ENCODE measurements around the gene NELFB. TPM values are rescaled to one million over a fixed set of nuclear protein-coding genes. Genes with fewer than 3 reads are reported as not detected.

NELFB gene
- total RNA-seq, 2 donors from 2014 or later: 37.2 to 40.6 TPM

DNA sequence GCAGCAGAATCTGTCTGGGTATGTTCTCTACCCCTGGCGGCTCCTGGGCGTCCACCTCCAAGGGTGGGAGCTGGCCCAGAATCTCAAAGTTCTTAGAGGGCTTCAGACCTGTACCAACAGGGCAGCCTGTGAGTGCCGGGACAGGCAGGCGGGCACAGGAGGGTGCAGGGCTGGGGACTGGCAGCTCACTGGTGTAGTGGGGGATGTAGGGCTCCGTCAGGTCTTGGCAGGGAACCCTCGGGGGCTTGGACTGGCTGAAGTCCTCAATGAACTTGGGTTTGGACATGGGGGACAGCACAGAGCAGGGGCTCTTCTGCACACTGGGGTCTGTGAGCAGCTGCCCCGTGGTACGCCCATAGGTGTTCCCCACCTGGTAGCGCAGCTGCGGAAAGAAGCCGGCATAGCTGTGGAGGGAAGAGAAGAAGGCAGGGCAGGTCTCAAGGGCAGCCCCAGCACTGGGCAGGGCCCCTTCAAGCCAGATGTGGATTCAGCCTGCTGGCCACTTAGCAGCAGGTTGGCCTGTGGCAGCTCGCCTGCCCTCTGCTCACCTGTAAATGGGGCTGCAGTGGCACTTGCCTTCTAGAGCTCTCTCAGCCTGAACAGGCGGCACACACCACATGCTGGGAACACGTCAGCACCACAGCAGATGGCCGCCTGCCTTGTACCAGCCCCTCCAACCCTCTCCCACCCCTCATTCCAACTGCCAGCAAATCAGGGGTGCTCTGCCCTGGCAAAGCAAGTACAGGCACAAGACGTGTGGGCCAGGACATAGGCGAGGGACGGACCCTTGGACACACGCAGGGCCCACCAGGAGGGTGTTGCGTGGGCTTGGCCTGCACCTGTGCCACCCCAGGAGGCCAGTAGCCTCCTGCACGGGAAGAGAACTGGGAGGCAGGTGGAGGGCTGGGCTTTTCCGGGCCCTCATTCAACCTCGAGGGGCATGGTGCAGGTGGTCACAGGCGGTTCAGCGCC is 9.4 kb upstream of the NELFB start:
- Histone ChIP-seq H3K4me1 (ENCODE audit: control insufficient read depth in 1 of 2, low read depth in 2 of 2) (peaks cover 6 to 20% of the 10 kb centered on the region in 2 donors), H3K4me3 (no peak overlapping the region), H3K36me3 (peaks cover 12% of the 10 kb centered on the region), H3K27ac (no peak overlapping the region), H3K27me3 (replicated peaks; ENCODE audit: insufficient read depth) (no peaks in the 10 kb centered on the region), H3K9me3 (no peaks in the 10 kb centered on the region)
- TF ChIP-seq, protein P1, sequence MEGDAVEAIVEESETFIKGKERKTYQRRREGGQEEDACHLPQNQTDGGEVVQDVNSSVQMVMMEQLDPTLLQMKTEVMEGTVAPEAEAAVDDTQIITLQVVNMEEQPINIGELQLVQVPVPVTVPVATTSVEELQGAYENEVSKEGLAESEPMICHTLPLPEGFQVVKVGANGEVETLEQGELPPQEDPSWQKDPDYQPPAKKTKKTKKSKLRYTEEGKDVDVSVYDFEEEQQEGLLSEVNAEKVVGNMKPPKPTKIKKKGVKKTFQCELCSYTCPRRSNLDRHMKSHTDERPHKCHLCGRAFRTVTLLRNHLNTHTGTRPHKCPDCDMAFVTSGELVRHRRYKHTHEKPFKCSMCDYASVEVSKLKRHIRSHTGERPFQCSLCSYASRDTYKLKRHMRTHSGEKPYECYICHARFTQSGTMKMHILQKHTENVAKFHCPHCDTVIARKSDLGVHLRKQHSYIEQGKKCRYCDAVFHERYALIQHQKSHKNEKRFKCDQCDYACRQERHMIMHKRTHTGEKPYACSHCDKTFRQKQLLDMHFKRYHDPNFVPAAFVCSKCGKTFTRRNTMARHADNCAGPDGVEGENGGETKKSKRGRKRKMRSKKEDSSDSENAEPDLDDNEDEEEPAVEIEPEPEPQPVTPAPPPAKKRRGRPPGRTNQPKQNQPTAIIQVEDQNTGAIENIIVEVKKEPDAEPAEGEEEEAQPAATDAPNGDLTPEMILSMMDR (IDR thresholded peaks at IDR 0.05): no peak
- no peak for DNase-seq (ENCODE audit: low spot score)
- ATAC-seq (ENCODE audit: insufficient number of reproducible peaks, low FRiP score, low read depth): no peak

DNA sequence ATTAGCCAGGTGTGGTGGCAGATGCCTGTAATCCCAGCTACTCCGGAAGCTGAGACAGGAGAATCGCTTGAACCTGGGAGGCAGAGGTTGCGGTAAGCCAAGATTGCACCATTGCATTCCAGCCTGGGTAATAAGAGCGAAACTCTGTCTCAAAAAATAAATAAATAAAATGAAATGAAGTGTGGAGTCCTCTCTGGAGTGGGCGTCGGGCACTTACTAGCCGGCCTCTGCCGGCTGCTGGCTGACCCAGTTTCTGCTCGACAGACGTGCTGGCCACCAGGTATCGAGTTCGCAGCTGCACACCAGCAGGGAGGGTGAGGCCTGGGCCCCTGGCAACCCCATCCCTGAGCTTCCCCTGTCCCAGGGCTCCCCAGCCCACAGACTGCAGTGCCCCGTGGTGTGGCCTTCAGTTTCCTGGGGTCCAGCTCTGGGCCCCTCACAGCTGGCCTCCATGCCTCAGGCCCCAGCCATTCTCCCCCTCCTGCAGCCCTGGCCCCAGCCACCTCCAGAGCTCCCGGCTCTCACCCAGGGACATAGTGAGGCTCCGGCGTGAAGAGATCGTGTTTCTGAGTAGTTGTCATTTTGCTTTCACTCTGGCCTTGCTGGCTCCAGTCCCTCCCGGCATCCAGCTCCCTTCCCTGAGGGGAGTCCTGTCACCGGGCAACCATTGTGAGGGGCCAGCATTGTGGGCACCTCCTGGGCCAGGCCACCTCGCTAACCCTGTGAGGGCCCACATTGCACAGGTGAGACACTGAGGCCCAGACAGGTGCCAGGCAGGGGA is 7.8 kb upstream of the NELFB start:
- no peak for ATAC-seq (ENCODE audit: insufficient number of reproducible peaks, low FRiP score, low read depth)

DNA sequence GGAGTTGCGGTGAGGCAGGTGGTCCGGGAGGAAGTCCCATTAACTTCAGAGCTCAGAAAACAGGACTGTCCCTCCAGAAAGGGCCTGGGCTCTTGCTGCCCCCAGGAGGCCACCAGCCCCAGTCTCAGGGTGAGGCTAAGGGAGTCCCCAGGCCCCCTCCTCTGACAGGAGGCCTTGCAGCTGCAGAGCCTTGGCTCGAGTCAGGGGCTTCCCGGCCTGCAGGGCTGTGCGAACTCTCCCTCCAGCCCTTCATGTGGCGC is 7.3 kb upstream of the NELFB start:
- no peaks in the 10 kb centered on the region for H3K9me3 ChIP-seq
- peaks cover 0 to 8% of the 10 kb centered on the region in 2 donors for H3K4me1 ChIP-seq (ENCODE audit: control insufficient read depth in 1 of 2, low read depth in 2 of 2)
- H3K27ac ChIP-seq: no peak overlapping the region
- no peaks in the 10 kb centered on the region for H3K27me3 ChIP-seq (replicated peaks; ENCODE audit: insufficient read depth)
- ATAC-seq (ENCODE audit: insufficient number of reproducible peaks, low FRiP score, low read depth) (no peak), DNase-seq (ENCODE audit: low spot score) (no peak)
- H3K4me3 ChIP-seq: no peak overlapping the region
- peaks cover 9% of the 10 kb centered on the region for H3K36me3 ChIP-seq
- TF ChIP-seq, protein P1 (IDR thresholded peaks at IDR 0.05): no peak

More for the DNA sequence above, 7.8 kb upstream of the NELFB start:
- TF ChIP-seq, protein P1 (IDR thresholded peaks at IDR 0.05): no peak
- H3K27ac ChIP-seq: no peak overlapping the region
- no peak overlapping the region for H3K4me3 ChIP-seq
- H3K9me3 ChIP-seq: no peaks in the 10 kb centered on the region
- H3K36me3 ChIP-seq: peaks cover 12% of the 10 kb centered on the region
- peaks cover 5 to 13% of the 10 kb centered on the region in 2 donors for H3K4me1 ChIP-seq (ENCODE audit: control insufficient read depth in 1 of 2, low read depth in 2 of 2)
- no peak for DNase-seq (ENCODE audit: low spot score)
- H3K27me3 ChIP-seq (replicated peaks; ENCODE audit: insufficient read depth): no peaks in the 10 kb centered on the region

DNA sequence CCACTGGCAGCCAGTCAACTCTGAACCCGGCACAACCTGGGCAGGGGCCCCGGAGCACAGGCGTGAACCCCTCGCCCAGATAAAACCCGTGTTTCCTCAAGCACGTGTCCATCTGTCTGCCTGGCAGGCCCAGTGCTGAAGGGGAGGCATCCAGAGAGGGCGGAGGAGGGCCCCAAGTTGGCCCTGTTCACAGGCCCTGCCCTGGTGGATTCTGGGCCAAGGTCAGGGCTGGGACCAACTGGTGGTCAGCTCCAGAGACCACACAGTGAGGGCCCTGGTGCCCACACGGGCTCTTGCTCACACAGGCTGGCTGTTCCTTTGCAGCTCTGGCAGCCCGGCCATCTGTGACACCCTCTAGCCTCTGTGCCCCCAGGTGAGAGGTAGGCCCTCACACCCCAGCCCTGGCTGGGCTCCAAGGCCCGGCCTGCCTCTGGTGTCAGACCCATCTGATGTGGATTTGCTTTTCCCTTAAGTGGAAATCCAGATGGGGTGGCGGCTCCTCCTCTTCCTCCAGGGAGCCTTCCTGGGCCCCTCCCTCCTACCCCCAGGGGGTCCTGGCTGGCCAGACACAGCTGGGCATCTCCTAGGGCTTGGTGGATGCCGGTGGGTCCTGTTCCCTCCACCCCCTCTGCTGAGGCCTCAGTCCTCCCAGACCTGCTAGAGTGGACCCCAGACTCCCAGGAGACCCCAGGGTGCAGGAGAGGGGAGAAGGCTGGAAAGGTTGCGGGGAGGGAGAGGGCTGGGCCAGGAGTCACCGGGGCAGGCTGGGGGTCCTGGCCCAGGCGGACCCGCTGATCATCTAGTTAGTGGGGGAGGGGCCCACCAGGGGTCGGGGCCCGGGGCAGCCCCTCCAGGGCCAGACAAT is 4.6 kb upstream of the NELFB start:
- H3K27ac ChIP-seq: no peak overlapping the region
- H3K36me3 ChIP-seq: no peaks in the 10 kb centered on the region
- TF ChIP-seq, protein P1 (IDR thresholded peaks at IDR 0.05): no peak
- peaks cover 5 to 11% of the 10 kb centered on the region in 2 donors for H3K4me1 ChIP-seq (ENCODE audit: control insufficient read depth in 1 of 2, low read depth in 2 of 2)
- no peak for DNase-seq (ENCODE audit: low spot score)
- no peaks in the 10 kb centered on the region for H3K27me3 ChIP-seq (replicated peaks; ENCODE audit: insufficient read depth)
- no peaks in the 10 kb centered on the region for H3K9me3 ChIP-seq
- ATAC-seq (ENCODE audit: insufficient number of reproducible peaks, low FRiP score, low read depth): no peak
- no peak overlapping the region for H3K4me3 ChIP-seq

DNA sequence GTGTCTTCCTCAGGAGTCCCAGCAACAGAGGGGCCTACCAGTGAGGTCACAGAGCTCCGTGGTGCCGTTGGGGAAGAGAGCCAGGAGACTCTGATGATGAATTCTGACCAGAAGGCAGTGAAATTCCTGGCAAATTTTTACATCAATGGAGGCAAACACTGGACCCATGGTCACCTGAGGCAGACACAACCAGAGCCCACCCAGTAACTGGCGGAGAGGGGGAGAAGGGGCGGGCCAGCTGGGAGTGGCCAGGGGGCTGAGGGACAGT is 4.0 kb upstream of the NELFB start, which contains the start of gene STPG3:
STPG3 (plus strand) TSS at position 93 of the 268 bp plus-strand sequence; CDS start at position 94, 1 bp downstream.
- TF ChIP-seq, protein P1 (IDR thresholded peaks at IDR 0.05): no peak
- H3K4me3 ChIP-seq: no peak within 1 kb of the TSS
- no peak for DNase-seq (ENCODE audit: low spot score)
- H3K27me3 ChIP-seq (replicated peaks; ENCODE audit: insufficient read depth): no peaks in the 10 kb centered on the region
- no peaks in the 10 kb centered on the region for H3K36me3 ChIP-seq
- H3K4me1 ChIP-seq (ENCODE audit: control insufficient read depth in 1 of 2, low read depth in 2 of 2): peaks cover 9 to 16% of the 10 kb centered on the region in 2 donors
- ATAC-seq (ENCODE audit: insufficient number of reproducible peaks, low FRiP score, low read depth): no peak
- H3K9me3 ChIP-seq: no peaks in the 10 kb centered on the region
- no peak within 1 kb of the TSS for H3K27ac ChIP-seq
